ENCODE data around the gene PAK1IP1. TPM values are rescaled to one million over a fixed set of nuclear protein-coding genes. Genes with fewer than 3 reads are reported as not detected.

The PAK1IP1 gene, protein sequence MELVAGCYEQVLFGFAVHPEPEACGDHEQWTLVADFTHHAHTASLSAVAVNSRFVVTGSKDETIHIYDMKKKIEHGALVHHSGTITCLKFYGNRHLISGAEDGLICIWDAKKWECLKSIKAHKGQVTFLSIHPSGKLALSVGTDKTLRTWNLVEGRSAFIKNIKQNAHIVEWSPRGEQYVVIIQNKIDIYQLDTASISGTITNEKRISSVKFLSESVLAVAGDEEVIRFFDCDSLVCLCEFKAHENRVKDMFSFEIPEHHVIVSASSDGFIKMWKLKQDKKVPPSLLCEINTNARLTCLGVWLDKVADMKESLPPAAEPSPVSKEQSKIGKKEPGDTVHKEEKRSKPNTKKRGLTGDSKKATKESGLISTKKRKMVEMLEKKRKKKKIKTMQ
- total RNA-seq (20.6 and 20.9 TPM in 2 replicates), polyA plus RNA-seq (7.6 and 10.6 TPM in 2 replicates), polyA minus RNA-seq (6.8 and 10.2 TPM in 2 replicates), Bru-seq, nascent RNA (percentile 79 among the genes with signal in this experiment), BruChase-seq, experiment 1, labeled RNA remaining after a 6-hour chase (percentile 75 among the genes with signal in this experiment), BruChase-seq, experiment 2, labeled RNA remaining after a 2-hour chase (percentile 75 among the genes with signal in this experiment)
- 19.6 and 21.2 TPM in 2 replicates for polyA plus RNA-seq (2011; cell fraction: cytosol; rRNA removed)
- polyA plus RNA-seq (2011; cell fraction: nucleus; rRNA removed), result 10.9 and 15.9 TPM in 2 replicates
- polyA plus RNA-seq (2012), result 17.2 and 29.3 TPM in 2 replicates
- 6.9 TPM for polyA minus RNA-seq (2011; cell fraction: cytosol; rRNA and poly(A)+ RNA removed)
- polyA minus RNA-seq (2011; cell fraction: nucleus; rRNA and poly(A)+ RNA removed), result 2.8 and 3.8 TPM in 2 replicates
- long read RNA-seq, transcript PAK1IP1-201 (10 exons, 1,800 nt), result major isoform, 62 of 122 reads
- long read RNA-seq, partial matches to known transcripts, result 24 of 122 reads
- long read RNA-seq, other reads (novel, unspliced or antisense), result 36 of 122 reads

DNA sequence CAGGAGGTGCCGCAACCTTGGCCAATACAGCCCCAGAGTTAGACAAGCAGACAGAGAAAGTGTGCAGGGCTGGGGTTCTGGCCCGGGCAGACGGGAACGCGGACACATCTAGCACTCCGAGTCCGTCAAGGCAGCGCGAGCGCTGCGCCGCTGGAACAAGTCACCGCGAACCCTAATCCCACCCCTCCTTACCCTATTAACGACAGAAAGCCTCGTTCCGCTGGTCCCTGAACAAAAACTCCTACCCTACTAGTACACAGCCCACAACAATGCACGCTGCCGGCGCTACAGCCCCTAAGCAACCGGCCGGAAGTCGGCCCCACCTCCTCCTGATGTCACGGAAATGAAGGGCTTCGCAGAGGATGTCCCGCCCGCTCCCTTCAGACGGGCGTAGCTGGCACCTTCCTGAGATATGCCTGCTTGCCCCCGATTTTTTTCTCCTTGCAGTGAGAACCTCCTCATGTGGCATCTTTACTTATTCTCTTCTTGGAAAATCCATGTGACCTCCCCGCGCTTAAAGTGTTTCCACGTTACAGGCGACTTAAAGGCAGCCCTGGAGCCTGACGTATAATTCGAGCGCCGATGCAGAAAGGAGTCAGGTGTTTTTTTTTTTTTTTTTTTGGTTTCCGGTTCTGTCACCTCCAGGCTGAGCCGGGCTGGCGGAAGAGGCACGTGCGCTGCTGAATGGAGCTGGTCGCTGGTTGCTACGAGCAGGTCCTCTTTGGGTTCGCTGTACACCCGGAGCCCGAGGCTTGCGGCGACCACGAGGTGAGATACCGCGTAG is at the start of gene PAK1IP1, which contains the start of gene C6orf52:
TSS of gene PAK1IP1 (plus strand) at position 671 of the 784 bp plus-strand sequence. CDS start at position 685, 14 bp downstream.
TSS of gene C6orf52 (minus strand) at position 315 of the 784 bp plus-strand sequence. CDS start 7,066 bp downstream, outside the sequence.
- Histone ChIP-seq H3K79me2 (ENCODE audit: control insufficient read depth, insufficient read depth, low read length) (peaks cover 41% of the 10 kb centered on the region), H3K9me1 (replicated peaks; ENCODE audit: control insufficient read depth, extremely low read depth, insufficient read depth, low read length) (no peaks in the 10 kb centered on the region), H3K27me3 (ENCODE audit: control insufficient read depth in 2 of 2, insufficient read depth in 2 of 2, low read length in 2 of 2) (no peaks in the 10 kb centered on the region), H3K9me3 (replicated peaks; ENCODE audit: control insufficient read depth, insufficient read depth, low read length) (no peaks in the 10 kb centered on the region), H3K9ac (replicated peaks; ENCODE audit: extremely low read depth, insufficient read depth, low read length) (peak within 1 kb of the TSS; percentile 97), H4K20me1 (replicated peaks; ENCODE audit: control insufficient read depth, extremely low read depth, insufficient read depth, low read length) (no peaks in the 10 kb centered on the region), H3K36me3 (ENCODE audit: control insufficient read depth in 2 of 2, extremely low read depth in 1 of 2, insufficient read depth in 2 of 2, low read length in 2 of 2) (peaks cover 0 to 6% of the 10 kb centered on the region in 2 experiments), H3K4me3 (replicated peaks in 1 of 3; ENCODE audit: insufficient read depth in 1 of 3, low read depth in 1 of 3, low read length in 3 of 3) (peak within 1 kb of the TSS; percentile 93 to 100 (median 100)), H3K4me2 (ENCODE audit: insufficient read depth, low read length) (peak within 1 kb of the TSS; percentile 97), H3K27ac (ENCODE audit: insufficient read depth, low read depth, low read length) (peak within 1 kb of the TSS; percentile 95), H3K4me1 (ENCODE audit: control insufficient read depth, extremely low read depth, insufficient read depth, low read length) (peaks cover 19% of the 10 kb centered on the region), H2AFZ (ENCODE audit: low read depth, low read length) (peak within 1 kb of the TSS; percentile 62)
- BruUV-seq (replicated peaks), result TSS peak; percentile 86
- DNase-seq (ENCODE audit: low read depth, low spot score) (peak; percentile 97), FAIRE-seq (peak; percentile 84)
- TF ChIP-seq MYC (IDR thresholded peaks at IDR 0.05; ENCODE audit: low read depth, low read length) (peak; percentile 64), FOS (IDR thresholded peaks at IDR 0.05; ENCODE audit: borderline replicate concordance, insufficient read depth, low read length) (no peak), POLR2A (IDR thresholded peaks at IDR 0.05; ENCODE audit: low read depth, low read length) (peak; percentile 92), POLR2AphosphoS5 (IDR thresholded peaks at IDR 0.05; ENCODE audit: insufficient read depth, low read depth, low read length) (peak; percentile 76)
- TF ChIP-seq, protein P1, sequence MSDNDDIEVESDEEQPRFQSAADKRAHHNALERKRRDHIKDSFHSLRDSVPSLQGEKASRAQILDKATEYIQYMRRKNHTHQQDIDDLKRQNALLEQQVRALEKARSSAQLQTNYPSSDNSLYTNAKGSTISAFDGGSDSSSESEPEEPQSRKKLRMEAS (IDR thresholded peaks at IDR 0.05; ENCODE audit: insufficient read depth, insufficient read length), result peak; percentile 94
- ChIA-PET CTCF (interaction anchor here (0.9 to 2.4 kb wide), 9 partner anchors 8 to 216 kb away, joined by 3 to 12 read pairs (median 4); partner anchors contain the start of gene GCNT2), POLR2A (interaction anchor here (0.5 to 0.7 kb wide), 7 partner anchors 16 to 166 kb away, joined by 3 to 11 read pairs (median 5); partner anchors contain the start of gene TMEM14C)
- intact Hi-C loops (cut with micrococcal nuclease) (loop anchor here (1.0 to 5.0 kb wide), 10 partner anchors 29 to 216 kb away; partner anchors contain the start of genes GCNT2, MAK, TMEM14B and TMEM14C), dilution Hi-C loops (cut with MboI; ENCODE audit: extremely low pct_ligation_motif_present, low sequenced_read_pairs) (no loop called here)

Data from endothelial cell of umbilical vein (primary cell).